ENCODE data around the gene MEF2D.

The MEF2D gene

DNA sequence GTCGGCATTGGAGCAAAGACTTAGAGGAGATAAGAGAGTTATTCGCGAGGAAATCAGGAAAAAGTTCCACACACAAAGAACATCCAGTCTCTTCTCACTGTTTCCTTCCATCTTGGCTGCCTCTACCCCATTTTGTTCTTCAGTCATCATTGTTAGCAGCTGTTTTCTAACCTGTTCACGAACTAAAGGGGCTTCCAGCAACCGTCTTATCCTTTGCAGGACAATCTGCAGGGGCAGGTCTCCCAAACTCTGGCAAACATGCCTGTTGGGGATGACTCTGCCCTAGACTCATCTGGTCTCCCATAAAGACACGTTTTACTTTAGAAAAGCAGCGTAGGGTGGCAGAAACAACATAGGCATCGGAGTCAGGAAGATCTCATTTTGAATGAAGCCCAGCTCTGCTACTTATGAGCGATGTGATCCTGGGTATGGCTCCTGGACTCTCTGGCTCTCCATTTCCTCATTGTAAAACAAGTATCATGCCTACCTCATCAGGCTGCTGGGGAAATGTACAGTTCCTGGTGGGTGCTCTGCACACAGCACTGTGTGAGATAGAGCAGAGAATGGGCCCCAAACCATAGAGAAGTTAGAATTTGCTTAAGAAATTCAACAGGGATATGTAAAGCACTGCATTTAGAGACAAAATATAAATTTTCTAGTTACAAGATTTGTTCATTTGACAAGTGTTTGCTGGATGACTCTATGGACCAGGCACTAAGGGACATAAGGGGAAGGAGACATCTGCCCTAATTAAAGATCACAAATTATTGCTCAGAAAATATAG lies 59.7 kb downstream of the MEF2D start:
- peaks cover 3% of the 10 kb centered on the region; the same call in 1 of the 2 replicates for H3F3A ChIP-seq (ENCODE audit: insufficient read depth, low read length)
- H3K27me3 ChIP-seq (replicated peaks; ENCODE audit: insufficient read depth, low read length): peaks cover 91% of the 10 kb centered on the region
- H3K36me3 ChIP-seq (replicated peaks; ENCODE audit: insufficient read depth, low read length): no peaks in the 10 kb centered on the region
- no peaks in the 10 kb centered on the region for H3K9me2 ChIP-seq (replicated peaks; ENCODE audit: insufficient read depth, low read length)
- no peak overlapping the region for H3K9ac ChIP-seq (ENCODE audit: low read length)
- H3K4me3 ChIP-seq (ENCODE audit: low read length): no peak overlapping the region
- no peak; the same call in 1 of the 2 replicates for TF ChIP-seq EZH2phosphoT487 (IDR thresholded peaks at IDR 0.05; ENCODE audit: low read length)
- TF ChIP-seq, protein P1, sequence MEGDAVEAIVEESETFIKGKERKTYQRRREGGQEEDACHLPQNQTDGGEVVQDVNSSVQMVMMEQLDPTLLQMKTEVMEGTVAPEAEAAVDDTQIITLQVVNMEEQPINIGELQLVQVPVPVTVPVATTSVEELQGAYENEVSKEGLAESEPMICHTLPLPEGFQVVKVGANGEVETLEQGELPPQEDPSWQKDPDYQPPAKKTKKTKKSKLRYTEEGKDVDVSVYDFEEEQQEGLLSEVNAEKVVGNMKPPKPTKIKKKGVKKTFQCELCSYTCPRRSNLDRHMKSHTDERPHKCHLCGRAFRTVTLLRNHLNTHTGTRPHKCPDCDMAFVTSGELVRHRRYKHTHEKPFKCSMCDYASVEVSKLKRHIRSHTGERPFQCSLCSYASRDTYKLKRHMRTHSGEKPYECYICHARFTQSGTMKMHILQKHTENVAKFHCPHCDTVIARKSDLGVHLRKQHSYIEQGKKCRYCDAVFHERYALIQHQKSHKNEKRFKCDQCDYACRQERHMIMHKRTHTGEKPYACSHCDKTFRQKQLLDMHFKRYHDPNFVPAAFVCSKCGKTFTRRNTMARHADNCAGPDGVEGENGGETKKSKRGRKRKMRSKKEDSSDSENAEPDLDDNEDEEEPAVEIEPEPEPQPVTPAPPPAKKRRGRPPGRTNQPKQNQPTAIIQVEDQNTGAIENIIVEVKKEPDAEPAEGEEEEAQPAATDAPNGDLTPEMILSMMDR (IDR thresholded peaks at IDR 0.05; ENCODE audit: low read length): no peak
- no peak for TF ChIP-seq EZH2 (optimal IDR thresholded peaks at IDR 0.05; ENCODE audit: low read depth, low read length)
- peaks cover 13% of the 10 kb centered on the region for H3K4me1 ChIP-seq (ENCODE audit: low read length)
- no peaks in the 10 kb centered on the region for H4K20me1 ChIP-seq (ENCODE audit: insufficient read depth, low read length)
- no peak overlapping the region for H2AFZ ChIP-seq (ENCODE audit: low read length)
- H3K79me2 ChIP-seq (ENCODE audit: low read length): no peaks in the 10 kb centered on the region
- no peak overlapping the region for H3K4me2 ChIP-seq (ENCODE audit: low read depth, low read length)
- no peaks in the 10 kb centered on the region for H3K9me3 ChIP-seq (replicated peaks; ENCODE audit: insufficient read depth, low read length)
- DNase-seq: no peak
- H3K27ac ChIP-seq (ENCODE audit: low read length): no peak overlapping the region

DNA sequence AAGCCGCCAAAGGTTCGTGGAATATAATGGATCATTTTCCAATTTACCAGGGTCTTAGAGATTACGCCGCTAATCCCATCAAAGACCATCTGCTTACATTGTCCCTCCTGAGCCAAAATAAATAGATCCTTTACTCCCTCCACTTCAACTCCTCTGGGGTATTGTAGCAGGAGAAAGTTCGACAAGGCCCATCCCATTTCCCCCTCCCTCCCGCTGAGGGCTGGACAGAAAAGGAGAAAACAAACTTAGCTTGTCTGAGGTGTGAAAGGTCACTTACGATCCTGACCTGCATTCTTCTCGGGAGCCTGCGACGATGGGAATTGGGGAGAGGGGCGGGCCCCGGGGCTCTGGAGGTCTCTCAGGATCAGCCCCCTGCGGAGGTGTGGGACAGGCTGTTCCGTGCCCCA lies 60.8 kb downstream of the MEF2D start:
- Histone ChIP-seq H3K9me2 (replicated peaks; ENCODE audit: insufficient read depth, low read length) (no peaks in the 10 kb centered on the region), H3K4me1 (ENCODE audit: low read length) (peaks cover 17% of the 10 kb centered on the region), H3K79me2 (ENCODE audit: low read length) (no peaks in the 10 kb centered on the region), H3K27me3 (replicated peaks; ENCODE audit: insufficient read depth, low read length) (peaks cover 97% of the 10 kb centered on the region), H3K4me3 (ENCODE audit: low read length) (no peak overlapping the region), H2AFZ (ENCODE audit: low read length) (no peak overlapping the region), H3K36me3 (replicated peaks; ENCODE audit: insufficient read depth, low read length) (no peaks in the 10 kb centered on the region), H3K27ac (ENCODE audit: low read length) (no peak overlapping the region), H3K9me3 (replicated peaks; ENCODE audit: insufficient read depth, low read length) (no peaks in the 10 kb centered on the region), H3K4me2 (ENCODE audit: low read depth, low read length) (no peak overlapping the region), H3K9ac (ENCODE audit: low read length) (no peak overlapping the region), H4K20me1 (ENCODE audit: insufficient read depth, low read length) (no peaks in the 10 kb centered on the region), H3F3A (ENCODE audit: insufficient read depth, low read length) (peaks cover 3% of the 10 kb centered on the region; the same call in 1 of the 2 replicates)
- TF ChIP-seq, protein P1 (IDR thresholded peaks at IDR 0.05; ENCODE audit: low read length): no peak
- TF ChIP-seq EZH2 (optimal IDR thresholded peaks at IDR 0.05; ENCODE audit: low read depth, low read length): no peak
- no peak; the same call in 1 of the 2 replicates for TF ChIP-seq EZH2phosphoT487 (IDR thresholded peaks at IDR 0.05; ENCODE audit: low read length)
- DNase-seq: no peak

DNA sequence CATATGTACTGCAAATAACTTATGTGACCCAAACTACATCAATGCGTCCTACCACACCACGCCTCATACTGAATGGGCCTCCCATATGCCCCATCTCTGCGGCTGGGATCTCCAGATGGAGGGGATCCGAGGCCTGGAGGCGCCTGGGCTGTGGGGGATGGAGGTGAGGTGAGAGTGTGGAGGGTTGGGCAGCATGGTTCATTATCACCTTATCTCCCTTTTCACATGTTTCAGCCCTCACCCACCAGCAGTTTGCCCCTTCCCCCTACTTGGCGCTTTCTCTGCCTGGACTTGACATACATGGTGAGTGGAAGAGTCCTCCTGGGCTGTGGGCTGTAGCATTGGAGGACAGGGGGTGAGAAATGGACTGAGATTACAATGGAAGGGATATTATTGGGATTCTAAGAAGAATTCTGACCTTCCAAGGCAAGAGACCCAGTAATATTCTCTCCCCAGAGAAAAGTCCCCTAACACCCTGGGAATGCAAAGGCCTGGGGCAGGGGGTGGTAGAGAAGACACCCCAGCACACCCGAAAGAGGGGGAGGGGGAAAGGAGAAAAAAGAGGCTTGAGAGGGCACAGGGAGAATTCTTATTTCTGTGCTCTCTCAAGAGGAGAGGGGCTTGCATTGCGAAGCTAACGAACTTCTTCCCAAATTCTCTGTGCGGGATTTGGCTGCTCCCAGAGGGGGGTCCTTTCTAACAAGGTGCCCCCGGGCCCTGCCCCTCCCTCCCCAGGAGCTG lies 61.4 kb downstream of the MEF2D start:
- no peaks in the 10 kb centered on the region for H3K9me3 ChIP-seq (replicated peaks; ENCODE audit: insufficient read depth, low read length)
- no peak overlapping the region for H3K4me3 ChIP-seq (ENCODE audit: low read length)
- no peaks in the 10 kb centered on the region for H3K36me3 ChIP-seq (replicated peaks; ENCODE audit: insufficient read depth, low read length)
- peaks cover 97% of the 10 kb centered on the region for H3K27me3 ChIP-seq (replicated peaks; ENCODE audit: insufficient read depth, low read length)
- no peaks in the 10 kb centered on the region for H3K9me2 ChIP-seq (replicated peaks; ENCODE audit: insufficient read depth, low read length)
- peaks cover 3% of the 10 kb centered on the region; the same call in 1 of the 2 replicates for H3F3A ChIP-seq (ENCODE audit: insufficient read depth, low read length)
- H3K9ac ChIP-seq (ENCODE audit: low read length): no peak overlapping the region
- TF ChIP-seq EZH2phosphoT487 (IDR thresholded peaks at IDR 0.05; ENCODE audit: low read length): no peak
- TF ChIP-seq, protein P1 (IDR thresholded peaks at IDR 0.05; ENCODE audit: low read length): no peak
- no peak for TF ChIP-seq EZH2 (optimal IDR thresholded peaks at IDR 0.05; ENCODE audit: low read depth, low read length)
- H3K27ac ChIP-seq (ENCODE audit: low read length): no peak overlapping the region
- no peak for DNase-seq
- peaks cover 17% of the 10 kb centered on the region for H3K4me1 ChIP-seq (ENCODE audit: low read length)
- no peak overlapping the region for H2AFZ ChIP-seq (ENCODE audit: low read length)
- peak overlapping the region; percentile 27; the same call in 1 of the 2 replicates for H3K4me2 ChIP-seq (ENCODE audit: low read depth, low read length)
- no peaks in the 10 kb centered on the region for H4K20me1 ChIP-seq (ENCODE audit: insufficient read depth, low read length)
- no peaks in the 10 kb centered on the region for H3K79me2 ChIP-seq (ENCODE audit: low read length)

All from MM.1S (cell line).